GM19023 (cell line): ENCODE results near the gene TBC1D7.
"Not testable (repeated sequence)": the region's sequence is repeated elsewhere in the genome, so short reads cannot be mapped to it uniquely, and the experiment has no call there.

Experiments used
- ATAC-seq: cut with Tn5 transposase; IDR thresholded peaks from one replicate; pipeline ENCODE4 v1.9.1; 2021; ENCODE audit warnings: mild to moderate bottlenecking, moderate library complexity; ENCODE audit not compliant: unreplicated experiment

TBC1D7 gene

GRCh38 chr6:13326031-13326586, 2.2 kb downstream of the TBC1D7 start:
- not testable (repeated sequence) for ATAC-seq

- no peak for ATAC-seq
Measured at GRCh38 chr6:13319891-13320564, 8.3 kb downstream of the TBC1D7 start.

GRCh38 chr6:13318821-13319220, 9.5 kb downstream of the TBC1D7 start:
- no peak for ATAC-seq

GRCh38 chr6:13315896-13316295, 12.4 kb downstream of the TBC1D7 start:
- no peak for ATAC-seq

- ATAC-seq: no peak
Measured at GRCh38 chr6:13314806-13315205, 13.5 kb downstream of the TBC1D7 start.

- no peak for ATAC-seq
Measured at GRCh38 chr6:13311155-13311554, 17.2 kb downstream of the TBC1D7 start.

- no peak for ATAC-seq
Measured at GRCh38 chr6:13308332-13308731, 20.0 kb downstream of the TBC1D7 start.

GRCh38 chr6:13307508-13307995, 20.8 kb downstream of the TBC1D7 start:
- no peak for ATAC-seq

GRCh38 chr6:13305791-13306190, 22.5 kb downstream of the TBC1D7 start:
- ATAC-seq: no peak

GRCh38 chr6:13305288-13305687, 23.0 kb downstream of the TBC1D7 start:
- no peak for ATAC-seq

GRCh38 chr6:13304580-13305260, 23.6 kb downstream of the TBC1D7 start:
- ATAC-seq: peak; percentile 44

GRCh38 chr6:13304101-13304500, 24.2 kb downstream of the TBC1D7 start:
- no peak for ATAC-seq

- ATAC-seq: peak; percentile 29
Measured at GRCh38 chr6:13303668-13304017, 24.7 kb downstream of the TBC1D7 start.

- ATAC-seq: peak; percentile 58
Measured at GRCh38 chr6:13302751-13303667, 25.3 kb downstream of the TBC1D7 start.

GRCh38 chr6:13302291-13302690, 26.0 kb downstream of the TBC1D7 start:
- no peak for ATAC-seq

GRCh38 chr6:13300643-13301590, 27.4 kb downstream of the TBC1D7 start:
- ATAC-seq: no peak

GRCh38 chr6:13299918-13300317, 28.4 kb downstream of the TBC1D7 start:
- ATAC-seq: no peak

GRCh38 chr6:13299403-13299821, 28.9 kb downstream of the TBC1D7 start:
- no peak for ATAC-seq

- no peak for ATAC-seq
Measured at GRCh38 chr6:13298446-13298845, 29.9 kb downstream of the TBC1D7 start.

GRCh38 chr6:13297391-13297790, 30.9 kb downstream of the TBC1D7 start:
- ATAC-seq: no peak
